Nephron progenitor cell (in vitro differentiated cells): ENCODE measurements around the gene RFESD.

Source experiments
- DNase-seq: peaks from one replicate; pipeline ENCODE4 v3.0.0; 2021
- H3K27ac Mint-ChIP-seq: 2 replicates; pipeline ENCODE4 v1.8.0; 2021; ENCODE audit warnings: mild to moderate bottlenecking, moderate library complexity, mixed read lengths
- H3K27me3 Mint-ChIP-seq: 2 replicates; pipeline ENCODE4 v1.8.0; 2021; ENCODE audit warnings: mild to moderate bottlenecking, low read depth, mixed read lengths; ENCODE audit not compliant: poor library complexity
- H3K36me3 Mint-ChIP-seq: 2 replicates; pipeline ENCODE4 v1.8.0; 2021; ENCODE audit warnings: low read depth, mixed read lengths
- H3K4me1 Mint-ChIP-seq: 2 replicates; pipeline ENCODE4 v1.8.0; 2021; ENCODE audit warnings: mixed read lengths
- H3K4me3 Mint-ChIP-seq: 2 replicates; pipeline ENCODE4 v1.8.0; 2021; ENCODE audit warnings: mild to moderate bottlenecking, moderate library complexity, mixed read lengths
- H3K9me3 Mint-ChIP-seq: 2 replicates; pipeline ENCODE4 v1.8.0; 2021; ENCODE audit warnings: mild to moderate bottlenecking, moderate library complexity, mixed read lengths
- CTCF ChIP-seq: fragments of 200-600 bp; sonication (generic); IDR thresholded peaks from 2 replicates; pipeline ENCODE4 v1.5.0; 2021; ENCODE audit warnings: antibody characterized with exemption

Gene RFESD

GRCh38 chr5:95649842-95650620, 3.5 kb downstream of the RFESD start:
- no peak for TF ChIP-seq CTCF
- no peak for DNase-seq
- Mint-ChIP-seq H3K36me3 (peaks cover 13% of the 10 kb centered on the region), H3K27me3 (no peaks in the 10 kb centered on the region), H3K4me1 (peaks cover 5% of the 10 kb centered on the region), H3K9me3 (no peaks in the 10 kb centered on the region), H3K4me3 (no peak overlapping the region), H3K27ac (no peak overlapping the region)

- Mint-ChIP-seq H3K27ac (no peak overlapping the region), H3K4me1 (peaks cover 4% of the 10 kb centered on the region), H3K4me3 (no peak overlapping the region), H3K27me3 (no peaks in the 10 kb centered on the region), H3K36me3 (peaks cover 13% of the 10 kb centered on the region), H3K9me3 (no peaks in the 10 kb centered on the region)
- TF ChIP-seq CTCF = no peak
- no peak for DNase-seq
Measured at GRCh38 chr5:95652849-95653248, 6.3 kb downstream of the RFESD start.

- Mint-ChIP-seq H3K27ac (no peak overlapping the region), H3K4me3 (no peak overlapping the region), H3K9me3 (no peaks in the 10 kb centered on the region), H3K4me1 (no peaks in the 10 kb centered on the region), H3K27me3 (no peaks in the 10 kb centered on the region), H3K36me3 (peaks cover 13% of the 10 kb centered on the region)
- DNase-seq = no peak
- no peak for TF ChIP-seq CTCF
Measured at GRCh38 chr5:95654196-95654595, 7.6 kb downstream of the RFESD start.

- Mint-ChIP-seq H3K4me3 (no peak overlapping the region), H3K27me3 (no peaks in the 10 kb centered on the region), H3K36me3 (peaks cover 13% of the 10 kb centered on the region), H3K27ac (no peak overlapping the region), H3K9me3 (no peaks in the 10 kb centered on the region), H3K4me1 (no peaks in the 10 kb centered on the region)
- no peak for DNase-seq
- TF ChIP-seq CTCF = no peak
Measured at GRCh38 chr5:95655575-95655974, 9.0 kb downstream of the RFESD start.

GRCh38 chr5:95660060-95660459, 13.5 kb downstream of the RFESD start:
- DNase-seq = no peak
- Mint-ChIP-seq H3K4me1 (no peaks in the 10 kb centered on the region), H3K9me3 (no peaks in the 10 kb centered on the region), H3K27ac (no peak overlapping the region), H3K27me3 (no peaks in the 10 kb centered on the region), H3K36me3 (no peaks in the 10 kb centered on the region), H3K4me3 (no peak overlapping the region)
- TF ChIP-seq CTCF = no peak

GRCh38 chr5:95662946-95663345, 16.4 kb downstream of the RFESD start:
- no peaks in the 10 kb centered on the region for H3K36me3 Mint-ChIP-seq
- H3K27ac Mint-ChIP-seq = no peak overlapping the region
- no peak for DNase-seq
- no peak for TF ChIP-seq CTCF
- no peak overlapping the region for H3K4me3 Mint-ChIP-seq
- no peaks in the 10 kb centered on the region for H3K4me1 Mint-ChIP-seq
- H3K9me3 Mint-ChIP-seq = no peaks in the 10 kb centered on the region
- no peaks in the 10 kb centered on the region for H3K27me3 Mint-ChIP-seq
